HepG2 (cell line): Measurements from ENCODE around the gene CHKA. TPM values are rescaled to one million over a fixed set of nuclear protein-coding genes. Genes with fewer than 3 reads are reported as not detected.

Source experiments
- ADNP ChIP-seq: sonication (generic); formaldehyde crosslinking; IDR thresholded peaks from 2 replicates; pipeline ENCODE4 v1.4.0; 2020; ENCODE audit warnings: missing genetic modification reagents
- ARID3A ChIP-seq: IDR thresholded peaks from 2 replicates; pipeline ENCODE4 v1.6.1; 2012; ENCODE audit warnings: low read depth, low read length, improper control_type of control experiment
- ATF1 ChIP-seq: IDR thresholded peaks from 2 replicates; pipeline ENCODE4 v1.6.1; 2016; ENCODE audit warnings: mild to moderate bottlenecking, control low read depth
- GABPB1 ChIP-seq: IDR thresholded peaks from 2 replicates; pipeline ENCODE4 v1.6.1; 2016; ENCODE audit warnings: mild to moderate bottlenecking, missing genetic modification reagents, moderate library complexity, missing compliant biosample characterization
- MEIS2 ChIP-seq: sonication (generic); formaldehyde crosslinking; IDR thresholded peaks from 2 replicates; pipeline ENCODE4 v1.9.0; 2021; ENCODE audit warnings: mild to moderate bottlenecking, missing genetic modification reagents
- MTA3 ChIP-seq: sonication (generic); formaldehyde crosslinking; IDR thresholded peaks from 2 replicates; pipeline ENCODE4 v1.4.0; 2020; ENCODE audit warnings: missing genetic modification reagents
- NCOA5 ChIP-seq: sonication (generic); formaldehyde crosslinking; IDR thresholded peaks from 2 replicates; pipeline ENCODE4 v1.4.0; 2020; ENCODE audit warnings: missing genetic modification reagents
- NFIC ChIP-seq: IDR thresholded peaks from 2 replicates; pipeline ENCODE4 v1.6.1; 2012; ENCODE audit warnings: mild to moderate bottlenecking, low read length, inconsistent platforms
- NKX3-1 ChIP-seq: sonication (generic); formaldehyde crosslinking; IDR thresholded peaks from 2 replicates; pipeline ENCODE4 v1.5.0; 2020; ENCODE audit warnings: missing genetic modification reagents
- PITX1 ChIP-seq: sonication (generic); formaldehyde crosslinking; IDR thresholded peaks from 2 replicates; pipeline ENCODE4 v1.5.1; 2020; ENCODE audit warnings: mild to moderate bottlenecking, missing genetic modification reagents
- SKI ChIP-seq: fragments of 450-650 bp; IDR thresholded peaks from one replicate; pipeline ENCODE4 v1.6.1; 2018; ENCODE audit warnings: mild to moderate bottlenecking; ENCODE audit not compliant: partially characterized antibody
- UBTF ChIP-seq: sonication (generic); formaldehyde crosslinking; IDR thresholded peaks from 2 replicates; pipeline ENCODE4 v1.4.0; 2020; ENCODE audit warnings: mild to moderate bottlenecking, missing genetic modification reagents
- XRCC5 ChIP-seq: fragments of 200-400 bp; formaldehyde crosslinking; optimal IDR thresholded peaks from 2 replicates; pipeline ENCODE3; 2017; ENCODE audit warnings: mild to moderate bottlenecking, low read length
- ZFP1 ChIP-seq: IDR thresholded peaks from 2 replicates; pipeline ENCODE4 v1.6.1; 2016
- ZNF207 ChIP-seq: fragments of 450-650 bp; IDR thresholded peaks from 2 replicates; pipeline ENCODE4 v1.6.1; 2016; ENCODE audit warnings: antibody characterized with exemption, borderline replicate concordance
- ZNF225 ChIP-seq: sonication (generic); formaldehyde crosslinking; IDR thresholded peaks from 2 replicates; pipeline ENCODE4 v1.4.0; 2020; ENCODE audit warnings: mild to moderate bottlenecking, missing genetic modification reagents
- ZNF317 ChIP-seq: sonication (generic); formaldehyde crosslinking; IDR thresholded peaks from 2 replicates; pipeline ENCODE4 v1.5.0; 2020; ENCODE audit warnings: mild to moderate bottlenecking, missing genetic modification reagents
- ZNF331 ChIP-seq: sonication (generic); formaldehyde crosslinking; IDR thresholded peaks from 2 replicates; pipeline ENCODE4 v1.4.0; 2020; ENCODE audit warnings: missing genetic modification reagents
- ZNF547 ChIP-seq: sonication (generic); formaldehyde crosslinking; IDR thresholded peaks from 2 replicates; pipeline ENCODE4 v1.5.1; 2020; ENCODE audit warnings: mild to moderate bottlenecking, missing genetic modification reagents
- ZNF709 ChIP-seq: sonication (generic); formaldehyde crosslinking; IDR thresholded peaks from 2 replicates; pipeline ENCODE4 v1.5.0; 2020; ENCODE audit warnings: mild to moderate bottlenecking, missing genetic modification reagents
- ZSCAN30 ChIP-seq: sonication (generic); formaldehyde crosslinking; IDR thresholded peaks from 2 replicates; pipeline ENCODE4 v1.5.0; 2020; ENCODE audit warnings: mild to moderate bottlenecking, missing genetic modification reagents
- polyA plus RNA-seq, 8 experiments: library from polyadenylated mRNA; depleted of rRNA in 3 of 8; stranded (reverse) in 7 of 8; unstranded in 1 of 8; fragments of >200 nt; fragmentation: Illumina TruSeq in 4 of 8; extraction: Trizol in 4 of 8; gene quantifications; 2 replicates each; pipeline versions ENCODE4 v1.2.1 to v1.2.3, GENCODE V29; 2011 to 2016; ENCODE audit warnings: low read depth in 4 of 8, missing spikeins in 1 of 8, mixed read lengths in 1 of 8; ENCODE audit not compliant: insufficient read depth in 1 of 8
- total RNA-seq, 5 experiments: library from RNA; depleted of rRNA; stranded (reverse); fragments of >200 nt; fragmentation: Illumina TruSeq; extraction: Trizol; gene quantifications; 2 replicates each; pipeline ENCODE4 v1.2.3, GENCODE V29; 2016; ENCODE audit warnings: low read depth in 1 of 5
- TF ChIP-seq, protein P1 (sequence below): sonication (generic); formaldehyde crosslinking; conservative IDR thresholded peaks from 2 replicates; pipeline ENCODE4 v1.8.0; 2022; ENCODE audit warnings: low read depth, missing genetic modification reagents
- TF ChIP-seq, protein P2 (sequence below): sonication (generic); formaldehyde crosslinking; IDR thresholded peaks from 2 replicates; pipeline ENCODE4 v1.5.0; 2020; ENCODE audit warnings: missing genetic modification reagents, mild to moderate bottlenecking, borderline replicate concordance

Gene CHKA
- total and polyA plus RNA-seq, 2 of the 13 experiments (the other 11 are each of a cell fraction or from before 2014, with no cell fraction given) = 71.6 to 92.7 TPM

DNA sequence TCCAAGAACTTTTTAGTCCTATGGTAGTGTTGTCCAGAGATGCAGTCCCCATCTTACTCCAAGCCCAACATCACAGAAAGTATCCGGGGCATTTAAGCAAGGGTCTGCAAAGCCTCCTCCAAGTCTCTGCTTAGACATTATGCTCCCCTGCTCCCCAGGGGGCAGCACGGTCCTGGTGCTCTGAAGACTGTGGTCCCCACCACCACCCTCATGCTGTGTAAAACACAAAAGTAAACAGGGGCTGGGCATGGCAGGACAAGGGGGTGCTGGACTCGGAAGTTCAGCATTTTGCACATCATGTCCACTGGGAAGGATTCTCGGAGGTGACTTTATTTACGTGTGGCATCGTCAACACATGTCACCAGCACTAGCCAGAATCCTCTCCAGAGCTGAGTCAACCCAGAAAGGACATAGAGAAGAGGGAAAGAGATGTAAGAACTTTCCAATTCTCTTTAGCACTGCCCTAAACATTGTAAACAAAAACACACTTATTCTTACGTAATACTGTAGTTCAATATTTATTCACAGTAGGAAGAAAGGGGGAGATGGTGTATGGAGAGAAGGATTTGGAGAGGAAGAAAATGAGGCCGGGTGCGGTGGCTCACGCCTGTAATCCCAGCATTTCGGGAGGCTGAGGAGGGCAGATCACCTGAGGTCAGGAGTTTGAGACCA lies 44.7 kb downstream of the CHKA start (continued):
- no peak for TF ChIP-seq ZNF547
- TF ChIP-seq ZNF225 = no peak
- TF ChIP-seq PITX1 (CRISPR knock-in tag) = no peak
- no peak for TF ChIP-seq SKI
- no peak for TF ChIP-seq ADNP (CRISPR knock-in tag)
- TF ChIP-seq NCOA5 (CRISPR knock-in tag) = no peak
- no peak for TF ChIP-seq NFIC
- no peak for TF ChIP-seq MTA3 (CRISPR knock-in tag)
- no peak for TF ChIP-seq GABPB1 (CRISPR knock-in tag)
- TF ChIP-seq ZNF207 = no peak
- no peak for TF ChIP-seq ZFP1 (CRISPR knock-in tag)
- TF ChIP-seq ZNF331 (CRISPR knock-in tag) = no peak
- TF ChIP-seq ZNF317 (CRISPR knock-in tag) = no peak
- no peak for TF ChIP-seq ZSCAN30 (CRISPR knock-in tag)
- TF ChIP-seq ATF1 (CRISPR knock-in tag) = no peak
- no peak for TF ChIP-seq MEIS2
- TF ChIP-seq ARID3A = no peak
- TF ChIP-seq, protein P1, sequence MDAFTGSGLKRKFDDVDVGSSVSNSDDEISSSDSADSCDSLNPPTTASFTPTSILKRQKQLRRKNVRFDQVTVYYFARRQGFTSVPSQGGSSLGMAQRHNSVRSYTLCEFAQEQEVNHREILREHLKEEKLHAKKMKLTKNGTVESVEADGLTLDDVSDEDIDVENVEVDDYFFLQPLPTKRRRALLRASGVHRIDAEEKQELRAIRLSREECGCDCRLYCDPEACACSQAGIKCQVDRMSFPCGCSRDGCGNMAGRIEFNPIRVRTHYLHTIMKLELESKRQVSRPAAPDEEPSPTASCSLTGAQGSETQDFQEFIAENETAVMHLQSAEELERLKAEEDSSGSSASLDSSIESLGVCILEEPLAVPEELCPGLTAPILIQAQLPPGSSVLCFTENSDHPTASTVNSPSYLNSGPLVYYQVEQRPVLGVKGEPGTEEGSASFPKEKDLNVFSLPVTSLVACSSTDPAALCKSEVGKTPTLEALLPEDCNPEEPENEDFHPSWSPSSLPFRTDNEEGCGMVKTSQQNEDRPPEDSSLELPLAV (CRISPR knock-in tag) = no peak
- peak; percentile 16 for TF ChIP-seq XRCC5
- TF ChIP-seq ZNF709 (CRISPR knock-in tag) = no peak
- no peak for TF ChIP-seq NKX3-1 (CRISPR knock-in tag)
- TF ChIP-seq, protein P2, sequence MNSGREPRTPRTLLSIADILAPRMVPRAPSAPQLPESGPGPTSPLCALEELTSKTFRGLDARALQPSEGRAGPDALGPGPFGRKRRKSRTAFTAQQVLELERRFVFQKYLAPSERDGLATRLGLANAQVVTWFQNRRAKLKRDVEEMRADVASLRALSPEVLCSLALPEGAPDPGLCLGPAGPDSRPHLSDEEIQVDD (CRISPR knock-in tag) = no peak
- TF ChIP-seq UBTF (CRISPR knock-in tag) = no peak
